NCI-H2171 (cell line): ENCODE results near the gene SUN2.

Source experiments
- DNase-seq: peaks from one replicate; lab custom pipeline; 2025; lab: John Stamatoyannopoulos, UW

The SUN2 gene

DNA sequence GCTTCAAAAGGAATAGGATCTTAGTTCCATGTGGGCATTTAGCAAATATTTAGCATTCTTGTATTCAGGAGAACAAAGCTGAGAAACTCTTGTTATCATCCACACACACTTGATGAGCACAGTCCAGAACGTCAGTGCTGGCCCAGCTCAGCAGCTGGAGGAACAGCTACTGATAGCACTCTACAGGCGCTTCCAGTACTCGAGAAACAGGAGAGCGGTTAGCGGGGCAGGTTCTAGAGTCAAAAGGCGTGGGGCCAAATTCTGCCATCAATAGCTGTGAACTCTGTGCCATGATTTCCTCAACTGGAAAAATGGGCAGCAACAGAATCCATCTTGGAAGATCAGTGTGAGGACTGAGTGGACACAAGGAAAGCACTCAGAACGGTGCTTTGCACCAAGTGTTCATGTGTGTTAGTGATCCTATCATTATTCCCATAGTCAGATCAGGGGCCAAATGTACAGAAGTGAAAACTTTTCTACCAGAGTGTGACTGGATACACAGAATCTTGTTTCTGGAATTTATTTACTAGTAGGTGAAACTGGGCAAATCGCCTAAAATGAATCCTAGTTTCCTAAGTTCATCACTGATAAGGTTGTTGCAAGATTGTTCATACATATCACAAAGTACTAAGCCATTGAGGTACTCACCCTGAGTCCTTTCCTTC is 58.2 kb downstream of the SUN2 start:
- no peak for DNase-seq

GRCh38 chr22:38696606-38697424 is 59.0 kb downstream of the SUN2 start:
- no peak for DNase-seq

GRCh38 chr22:38694940-38695339 is 60.9 kb downstream of the SUN2 start:
- DNase-seq, result no peak

DNA sequence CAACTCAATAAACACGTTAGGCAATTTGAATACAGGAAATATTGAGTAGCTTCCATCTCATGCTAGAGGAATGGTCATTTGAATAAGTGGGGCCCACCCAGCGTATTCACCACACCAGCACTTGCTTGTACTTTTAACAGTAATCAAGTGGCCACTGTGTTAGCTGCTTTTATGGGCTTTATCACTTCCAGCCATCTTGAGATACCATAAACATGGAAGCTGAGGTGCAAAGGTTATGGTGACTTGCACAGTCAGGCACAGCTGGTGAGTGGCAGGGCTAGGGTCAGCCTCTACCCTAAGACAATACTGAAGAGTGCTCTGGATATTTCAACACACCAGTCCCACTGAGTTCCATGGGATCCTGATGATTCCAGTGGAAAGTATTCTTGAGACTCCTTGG is 61.7 kb downstream of the SUN2 start:
- DNase-seq, result no peak

DNA sequence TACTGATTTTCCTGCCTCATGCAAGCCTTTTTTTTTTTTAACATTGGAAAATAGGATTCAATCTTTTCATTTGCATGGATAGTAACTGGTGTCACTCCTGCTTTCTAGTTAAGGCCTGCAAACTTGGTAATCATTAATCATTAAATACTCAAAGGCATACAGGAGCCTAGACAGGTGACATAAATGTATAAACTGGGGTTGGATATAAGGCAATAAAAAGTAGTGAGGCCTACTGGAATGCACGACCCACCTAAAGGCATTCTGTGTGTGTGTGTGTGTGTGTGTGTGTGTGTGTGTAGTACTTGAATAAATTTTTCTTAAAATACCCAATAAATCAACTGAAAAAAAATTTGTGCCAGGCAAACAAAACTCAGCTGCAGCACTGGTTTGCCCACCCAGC is 66.1 kb downstream of the SUN2 start:
- no peak for DNase-seq

DNA sequence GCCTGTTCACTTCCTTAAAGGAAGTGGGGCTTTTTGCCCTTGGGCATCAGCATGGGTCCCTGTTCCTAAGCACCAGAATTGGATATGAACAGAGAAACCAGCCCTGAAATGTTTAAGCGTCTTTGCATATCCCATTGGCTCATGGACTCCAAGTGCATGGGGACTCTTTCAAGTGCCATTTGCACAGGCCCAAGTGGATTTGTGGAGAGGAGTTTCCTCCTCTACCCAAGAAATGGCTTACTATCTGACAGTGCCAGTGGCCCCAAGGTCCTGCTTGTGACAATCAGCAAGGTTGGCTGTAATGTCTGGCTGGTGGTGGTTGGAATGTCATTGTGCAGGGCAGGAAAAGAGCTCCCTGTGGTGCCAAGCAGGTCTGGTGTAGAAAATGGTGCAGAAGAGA is 70.0 kb downstream of the SUN2 start:
- no peak for DNase-seq

DNA sequence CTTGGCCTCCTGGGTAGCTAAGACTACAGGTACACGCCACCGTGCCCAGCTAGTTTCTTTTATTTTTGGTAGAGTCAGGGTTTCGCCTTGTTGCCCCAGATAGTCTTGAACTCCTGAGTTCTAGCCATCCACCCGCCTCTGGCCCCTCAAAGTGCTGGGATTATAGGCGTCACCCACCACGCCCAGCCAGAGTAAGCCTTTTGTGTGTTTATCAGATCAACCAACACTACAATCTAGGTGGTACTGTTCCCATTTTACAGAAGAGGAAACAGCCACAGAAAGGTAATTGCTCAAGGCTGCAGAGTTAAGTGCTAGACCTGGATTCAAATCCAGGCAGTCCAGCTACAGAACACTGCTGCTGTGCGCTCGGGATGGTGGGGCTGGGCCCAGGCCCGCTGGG is 70.9 kb downstream of the SUN2 start:
- no peak for DNase-seq
